ENCODE measurements around the gene PAX2.

DNA sequence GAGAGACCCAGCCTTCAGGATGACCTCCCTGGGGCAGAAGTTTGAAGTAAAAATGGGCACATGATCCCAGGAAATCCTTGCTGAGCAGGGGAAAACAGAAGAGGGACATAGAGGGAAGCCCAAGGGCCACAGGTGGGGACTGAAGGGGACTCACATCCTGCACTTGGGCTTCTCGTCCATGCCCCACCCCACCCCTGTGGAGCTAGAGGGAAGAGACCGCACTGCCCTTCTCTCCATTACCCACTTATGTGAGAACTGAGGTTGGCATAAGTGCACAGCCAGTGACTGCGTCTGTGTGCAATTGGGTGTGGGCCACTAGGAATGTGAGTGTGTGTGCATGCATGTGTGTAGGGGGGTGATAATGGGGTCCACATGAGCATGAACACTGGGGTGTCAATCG lies 124.0 kb downstream of the PAX2 start:
- no peak for TF ChIP-seq POLR2A (IDR thresholded peaks at IDR 0.05)
- TF ChIP-seq, protein P1, sequence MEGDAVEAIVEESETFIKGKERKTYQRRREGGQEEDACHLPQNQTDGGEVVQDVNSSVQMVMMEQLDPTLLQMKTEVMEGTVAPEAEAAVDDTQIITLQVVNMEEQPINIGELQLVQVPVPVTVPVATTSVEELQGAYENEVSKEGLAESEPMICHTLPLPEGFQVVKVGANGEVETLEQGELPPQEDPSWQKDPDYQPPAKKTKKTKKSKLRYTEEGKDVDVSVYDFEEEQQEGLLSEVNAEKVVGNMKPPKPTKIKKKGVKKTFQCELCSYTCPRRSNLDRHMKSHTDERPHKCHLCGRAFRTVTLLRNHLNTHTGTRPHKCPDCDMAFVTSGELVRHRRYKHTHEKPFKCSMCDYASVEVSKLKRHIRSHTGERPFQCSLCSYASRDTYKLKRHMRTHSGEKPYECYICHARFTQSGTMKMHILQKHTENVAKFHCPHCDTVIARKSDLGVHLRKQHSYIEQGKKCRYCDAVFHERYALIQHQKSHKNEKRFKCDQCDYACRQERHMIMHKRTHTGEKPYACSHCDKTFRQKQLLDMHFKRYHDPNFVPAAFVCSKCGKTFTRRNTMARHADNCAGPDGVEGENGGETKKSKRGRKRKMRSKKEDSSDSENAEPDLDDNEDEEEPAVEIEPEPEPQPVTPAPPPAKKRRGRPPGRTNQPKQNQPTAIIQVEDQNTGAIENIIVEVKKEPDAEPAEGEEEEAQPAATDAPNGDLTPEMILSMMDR (IDR thresholded peaks at IDR 0.05): no peak
